Stimulated activated CD4-positive, alpha-beta T cell treated with anti-CD3 and anti-CD28 coated beads, TNF-alpha, amount 100 ng/mL, for 48 hours (primary cell): ENCODE results near the gene CNTNAP2.

ENCODE experiments used
- DNase-seq, 3 donors: peaks; one replicate each; pipeline ENCODE4 v3.0.0-alpha.2; 2020; ENCODE audit warnings: low read depth in 3 of 3

Gene CNTNAP2

DNA sequence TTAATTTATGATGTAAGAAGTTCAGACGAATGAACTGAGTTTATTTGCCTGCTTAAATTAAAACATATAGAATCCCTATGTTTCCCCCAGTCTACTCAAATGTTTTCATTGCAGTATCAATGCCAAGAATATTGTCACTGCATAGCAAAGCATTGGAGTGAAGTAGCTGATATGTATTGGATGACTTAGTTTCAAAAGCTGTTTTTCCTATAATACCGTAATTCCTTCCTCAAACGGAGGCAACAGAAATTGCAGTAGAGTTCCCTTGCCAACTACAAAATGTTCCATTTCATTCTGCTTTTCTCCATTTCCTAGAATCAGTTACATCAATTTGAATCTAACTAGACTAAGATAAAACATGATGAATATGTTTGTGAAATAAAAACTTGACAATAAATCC lies 174.1 kb downstream of the CNTNAP2 start:
- DNase-seq: no peak

DNA sequence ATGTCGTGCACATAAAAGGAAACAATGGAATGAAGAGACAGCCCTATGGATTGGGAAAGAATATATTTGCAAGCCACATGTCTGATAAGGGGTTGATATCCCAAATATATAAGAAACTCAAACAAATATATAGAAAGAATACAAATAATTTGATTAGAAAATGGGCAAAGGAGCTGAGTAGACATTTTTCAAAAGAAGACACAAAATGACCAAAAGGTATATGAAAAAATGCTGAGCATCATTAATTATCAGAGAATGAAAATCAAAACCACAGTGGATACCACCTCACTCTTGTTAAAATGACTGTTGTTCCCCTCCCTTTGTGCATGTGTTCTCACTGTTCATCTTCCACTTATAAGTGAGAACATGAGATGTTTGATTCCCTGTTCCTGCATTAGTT lies 175.3 kb downstream of the CNTNAP2 start:
- DNase-seq: no peak

DNA sequence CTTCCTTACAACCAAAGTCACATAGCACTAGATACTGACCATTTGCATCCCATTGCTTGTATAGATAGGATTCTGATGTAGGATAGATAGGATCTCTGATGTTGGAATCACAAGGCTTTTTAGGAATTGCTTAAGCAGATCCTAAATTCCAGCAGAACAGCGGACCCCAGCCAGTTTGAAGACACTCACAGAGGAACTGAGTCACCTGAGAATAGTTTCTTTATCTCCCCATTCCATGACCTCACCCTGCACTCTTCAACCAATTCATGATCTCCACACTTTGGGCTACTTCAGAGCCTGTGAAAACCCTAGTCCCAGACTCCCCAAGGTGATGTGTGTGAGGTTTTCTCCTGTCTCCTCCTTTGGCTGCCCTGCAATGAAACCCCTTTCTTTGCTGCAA lies 179.4 kb downstream of the CNTNAP2 start:
- no peak for DNase-seq

DNA sequence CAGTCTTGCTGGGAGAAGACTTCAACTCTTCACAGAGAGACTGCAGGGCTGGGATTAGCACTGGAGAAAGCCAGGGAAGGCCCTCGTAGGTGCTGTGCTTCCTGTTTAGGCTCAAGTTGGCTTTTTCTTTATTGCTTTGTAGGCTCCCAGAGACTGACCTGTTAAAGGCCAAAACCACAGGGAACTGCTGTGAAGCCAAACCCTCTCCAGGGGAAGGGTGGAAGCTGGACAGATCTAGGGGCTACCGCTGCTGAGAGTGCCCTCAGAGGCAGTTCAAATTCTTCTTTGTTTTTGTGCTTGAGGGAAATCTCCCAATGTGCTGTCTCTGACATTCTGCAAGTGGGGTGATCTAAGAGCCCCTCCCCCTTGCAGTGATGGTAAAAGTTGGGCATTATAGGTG lies 198.4 kb downstream of the CNTNAP2 start:
- DNase-seq: no peak

DNA sequence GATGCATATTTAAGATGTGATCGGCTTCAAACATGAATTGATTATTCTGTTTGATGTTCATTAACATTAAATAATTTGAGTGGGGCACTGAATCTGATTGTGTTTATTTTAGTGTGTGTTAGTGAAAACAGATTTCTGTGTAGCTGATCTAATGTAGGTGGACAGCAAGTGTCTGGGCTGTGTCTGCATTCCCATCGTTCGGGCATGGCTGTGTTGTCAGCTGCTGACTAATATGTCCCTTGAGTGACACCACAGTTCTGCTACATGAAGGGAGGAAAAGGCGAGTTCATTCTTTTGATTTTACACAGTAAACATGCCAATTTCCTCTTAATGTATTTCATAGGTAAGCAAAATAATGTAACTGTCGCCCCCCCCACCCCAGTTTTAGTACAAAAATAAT lies 203.0 kb downstream of the CNTNAP2 start:
- DNase-seq: no peak

DNA sequence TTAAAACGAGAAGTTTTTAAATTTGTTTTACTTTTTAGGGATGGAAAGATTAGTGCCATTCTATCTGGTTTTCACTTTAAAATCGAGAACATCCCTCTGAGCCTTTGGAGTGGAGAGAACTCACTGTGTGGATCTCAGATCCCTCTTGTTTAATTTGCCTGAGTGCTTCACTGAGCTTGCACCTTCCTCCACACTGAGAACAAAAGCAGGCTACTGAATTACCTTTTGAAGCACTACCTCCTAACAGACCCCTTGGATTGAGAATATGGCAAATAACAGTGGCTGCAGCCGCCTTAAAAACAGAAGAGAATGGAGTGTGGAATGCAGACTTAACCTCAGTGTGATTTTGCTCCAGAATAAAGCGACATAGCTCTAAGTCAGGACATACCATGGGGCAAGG lies 204.7 kb downstream of the CNTNAP2 start:
- DNase-seq: no peak

DNA sequence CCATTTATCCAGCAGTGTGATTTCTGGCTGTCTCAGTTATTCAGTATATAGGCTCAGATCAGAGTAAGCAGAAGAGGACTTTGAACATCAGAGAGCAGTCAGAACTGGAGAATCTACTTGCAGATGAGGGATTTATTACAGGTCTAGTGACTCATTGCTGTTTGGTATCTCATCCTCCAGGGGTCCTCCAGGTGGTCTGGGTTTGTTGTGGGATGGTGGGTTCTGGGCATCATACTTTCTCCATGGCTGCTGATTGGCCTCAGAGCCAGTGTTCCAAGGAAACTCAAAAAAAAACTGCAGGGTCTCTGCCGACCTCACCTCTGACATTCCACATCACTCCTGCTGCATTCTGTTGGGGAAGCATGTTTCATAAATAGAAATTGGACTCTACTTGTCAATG lies 214.8 kb downstream of the CNTNAP2 start:
- no peak for DNase-seq

DNA sequence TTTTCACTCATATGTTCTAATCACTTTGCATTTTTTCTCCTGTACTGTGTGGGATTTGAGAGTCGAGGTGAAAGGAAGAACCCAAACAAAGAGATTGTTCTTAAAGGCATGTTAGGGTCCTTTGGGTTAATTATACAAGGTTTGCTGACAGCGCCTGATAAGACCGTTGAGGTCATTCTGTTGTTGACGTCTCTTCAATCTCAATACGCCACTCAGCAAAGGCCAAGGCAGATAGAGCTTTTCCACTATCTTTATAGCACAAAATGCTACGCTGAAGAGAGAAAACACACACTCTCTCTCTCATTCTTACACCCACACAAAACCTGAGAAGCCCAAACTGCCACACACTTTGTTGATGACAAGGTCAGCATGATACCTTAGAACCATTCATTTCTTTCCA lies 228.7 kb downstream of the CNTNAP2 start:
- no peak for DNase-seq

DNA sequence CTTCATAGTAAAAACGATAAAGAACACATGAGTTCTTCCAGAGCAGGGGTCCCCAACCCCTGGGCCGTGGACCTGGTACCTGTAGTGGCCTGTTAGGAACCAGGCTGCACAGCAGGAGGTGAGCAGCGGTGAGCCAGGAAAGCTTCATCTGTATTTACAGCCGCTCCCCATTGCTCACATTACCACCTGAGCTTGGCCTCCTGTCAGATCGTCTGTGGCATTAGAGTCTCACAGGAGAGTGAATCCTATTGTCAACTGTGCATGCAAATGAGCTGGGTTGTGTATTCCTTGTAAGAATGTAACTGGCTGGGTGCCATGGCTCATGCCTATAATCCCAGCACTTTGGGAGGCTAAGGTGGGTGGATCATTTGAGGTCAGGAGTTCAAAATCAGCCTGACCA lies 229.5 kb downstream of the CNTNAP2 start:
- DNase-seq: no peak

DNA sequence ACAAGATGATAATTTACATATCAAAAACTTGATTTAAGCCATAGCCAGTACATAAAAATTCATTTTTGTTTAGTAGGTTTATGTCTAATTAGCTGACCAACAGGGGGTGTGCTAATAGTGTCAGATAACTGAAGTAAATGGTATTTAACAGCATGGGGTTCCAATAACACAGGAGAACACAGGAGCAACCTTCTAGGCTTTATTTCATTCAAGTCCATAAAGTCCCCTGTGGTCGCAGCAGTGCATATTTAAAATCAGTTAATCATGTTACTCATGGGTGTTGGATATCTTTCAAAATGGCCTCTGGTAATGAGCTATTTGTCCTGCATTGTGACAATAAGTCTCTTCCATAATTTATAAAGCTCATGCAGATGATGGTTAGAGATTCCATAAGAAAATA lies 238.6 kb downstream of the CNTNAP2 start:
- no peak for DNase-seq

DNA sequence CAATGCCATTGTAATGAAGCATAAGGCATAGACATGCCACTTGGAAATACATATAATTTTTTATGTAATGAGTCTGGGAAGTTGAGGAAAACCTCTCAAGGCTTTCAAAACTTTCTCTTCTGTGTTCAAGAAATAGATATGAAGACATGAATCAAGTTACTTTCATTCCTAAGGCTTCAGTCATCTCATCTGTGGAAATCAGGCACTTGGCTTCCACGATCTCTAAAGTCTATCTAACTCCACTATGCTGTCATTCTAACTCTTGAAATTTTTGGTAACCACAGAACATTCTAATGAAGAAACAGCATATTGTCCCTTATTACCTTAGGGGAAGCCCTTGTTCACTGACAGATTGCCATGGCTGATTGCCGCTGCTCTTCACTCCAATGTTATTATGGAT lies 242.6 kb downstream of the CNTNAP2 start:
- no peak for DNase-seq

DNA sequence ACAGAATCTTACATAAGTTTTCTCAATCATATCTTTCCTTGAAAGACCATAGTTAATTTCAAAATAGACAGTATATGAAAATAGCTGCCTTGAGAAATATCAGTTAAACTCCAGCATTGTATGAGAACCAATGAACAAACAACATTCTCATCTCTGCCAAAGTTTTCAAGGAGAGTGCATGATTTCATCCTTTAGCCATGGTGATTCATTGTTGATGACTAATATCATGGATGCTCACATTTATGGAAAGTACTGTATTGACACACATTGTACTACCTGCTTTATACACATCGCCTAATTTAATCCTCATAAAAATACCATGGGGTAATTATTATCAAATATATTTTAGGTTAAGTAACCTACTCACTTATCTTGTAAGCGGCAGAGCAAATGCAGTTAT lies 250.3 kb downstream of the CNTNAP2 start:
- DNase-seq: no peak

DNA sequence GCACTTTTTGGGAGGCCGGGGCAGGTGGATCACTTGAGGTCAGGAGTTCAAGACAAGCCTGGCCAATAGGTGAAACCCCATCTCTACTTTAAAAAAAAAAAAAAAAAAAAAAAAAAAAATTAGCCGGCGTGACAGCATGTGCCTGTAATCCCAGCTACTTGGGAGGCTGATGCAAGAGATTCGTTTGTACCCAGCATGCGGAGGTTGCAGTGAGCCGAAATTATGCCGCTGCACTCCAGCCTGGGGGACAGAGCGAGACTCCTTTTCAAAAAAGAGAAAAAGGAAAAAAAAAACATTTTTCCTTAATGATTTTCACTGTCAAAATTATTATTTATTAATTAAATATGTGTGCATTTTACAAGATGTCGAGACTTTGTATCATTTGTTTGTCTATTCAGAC lies 253.6 kb downstream of the CNTNAP2 start:
- no peak for DNase-seq

DNA sequence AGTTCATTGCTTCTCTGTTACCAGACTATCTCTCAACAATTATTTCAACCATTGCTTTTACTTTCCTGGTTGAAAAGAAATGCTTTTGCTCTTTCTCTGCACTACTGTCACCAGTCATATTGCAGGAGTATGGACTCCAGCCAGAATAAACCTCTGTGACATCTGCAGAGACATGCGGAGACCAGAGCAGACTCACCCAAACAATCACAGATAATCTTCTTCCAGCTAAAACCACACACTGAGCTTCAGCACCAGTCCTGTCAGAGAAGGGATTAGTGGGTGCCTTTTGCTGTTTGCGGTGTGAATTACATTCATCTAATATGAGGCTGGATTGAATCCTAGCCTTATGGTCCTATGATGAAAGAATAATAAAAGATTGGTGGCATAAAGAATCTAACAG lies 258.6 kb downstream of the CNTNAP2 start:
- no peak for DNase-seq

DNA sequence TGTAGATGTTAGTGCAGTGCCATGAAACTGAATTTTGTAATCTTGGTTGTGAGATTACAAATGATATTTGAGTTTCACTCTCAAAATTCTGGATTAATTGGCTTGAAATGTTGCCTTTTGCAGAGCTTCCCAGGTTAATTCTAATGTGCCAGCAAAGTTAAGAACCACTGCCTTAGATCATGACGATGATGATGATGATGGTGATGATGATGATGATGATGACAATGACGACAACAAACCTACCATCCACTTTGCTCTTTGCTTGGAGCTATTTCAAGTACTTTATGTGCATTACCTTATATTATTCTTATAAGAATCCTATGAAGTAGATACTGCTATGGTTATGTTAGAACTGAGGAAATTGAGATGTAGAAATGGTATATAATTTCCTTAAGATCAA lies 261.6 kb downstream of the CNTNAP2 start:
- DNase-seq: no peak

DNA sequence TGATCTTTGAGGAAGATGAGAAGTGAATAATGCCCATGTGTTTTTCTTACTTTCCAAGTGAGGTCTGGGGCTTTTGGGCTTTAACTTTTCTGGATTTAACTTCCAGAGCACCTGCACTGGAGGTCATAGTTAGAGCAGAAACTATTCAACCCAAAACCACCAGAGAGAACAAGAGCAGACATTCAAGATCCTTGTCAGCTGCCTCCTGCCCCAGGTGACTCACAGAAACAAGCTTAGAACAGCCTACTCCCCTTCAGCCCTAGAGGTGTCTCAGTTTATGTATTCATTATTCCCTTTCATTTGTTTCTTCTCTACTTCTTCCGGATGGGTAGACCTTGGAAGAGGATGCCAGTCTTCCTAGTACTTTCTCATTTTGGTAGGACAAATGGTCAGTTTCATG lies 270.5 kb downstream of the CNTNAP2 start:
- DNase-seq: no peak

DNA sequence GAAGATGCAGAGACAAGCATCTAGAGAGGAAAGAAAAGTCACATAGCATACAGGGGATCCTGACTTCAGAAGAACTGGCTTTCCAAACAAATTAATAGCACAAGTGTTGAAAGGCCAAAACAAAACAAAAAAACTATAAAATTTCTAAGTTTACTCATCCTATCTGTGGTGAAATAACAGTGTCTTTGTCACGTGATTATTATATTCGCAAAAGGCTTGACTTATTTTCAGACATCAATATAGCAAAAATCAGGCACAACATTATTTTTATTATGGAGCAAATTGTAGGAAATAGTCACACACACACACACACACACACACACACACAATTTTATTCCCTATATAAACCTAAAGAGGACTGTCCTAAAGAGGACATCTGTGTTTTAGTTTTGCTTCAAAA lies 272.3 kb downstream of the CNTNAP2 start:
- DNase-seq: no peak

DNA sequence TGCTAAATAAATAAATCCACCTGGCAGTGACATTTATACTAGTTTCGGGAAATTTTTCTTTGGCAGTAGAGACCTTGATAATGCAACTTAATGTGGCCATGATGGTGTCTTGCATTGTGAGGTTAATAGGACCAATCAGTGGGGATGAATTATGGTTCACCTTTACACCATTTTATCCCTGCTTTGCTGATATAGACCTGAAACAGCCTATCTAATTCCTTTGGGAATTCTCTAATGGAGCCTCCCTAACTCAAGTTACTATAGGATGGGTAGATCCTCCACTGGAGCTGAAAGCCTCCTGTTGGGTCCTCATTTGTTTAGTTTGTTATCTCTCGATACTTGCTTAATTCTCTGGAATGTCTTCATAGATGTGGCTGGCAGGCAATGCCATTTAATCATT lies 276.7 kb downstream of the CNTNAP2 start:
- DNase-seq: no peak

DNA sequence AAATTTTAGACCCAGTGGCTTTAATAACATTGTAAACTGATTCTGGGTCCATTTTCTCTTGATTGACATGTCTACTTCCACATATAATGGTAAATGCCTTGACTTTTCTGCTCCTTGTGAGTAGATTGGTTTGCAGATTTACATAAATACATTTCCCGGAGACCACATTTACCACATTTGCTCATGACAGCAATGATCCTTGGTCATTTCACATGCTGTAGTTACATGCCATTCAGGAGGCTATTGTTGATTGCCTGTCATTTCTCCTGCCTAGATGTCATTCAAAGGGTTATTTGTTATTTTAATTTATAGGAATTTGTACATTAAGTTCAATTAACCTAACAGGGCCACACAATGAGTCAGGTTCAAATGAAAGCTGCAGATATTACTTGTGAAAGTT lies 280.5 kb downstream of the CNTNAP2 start:
- DNase-seq: no peak

DNA sequence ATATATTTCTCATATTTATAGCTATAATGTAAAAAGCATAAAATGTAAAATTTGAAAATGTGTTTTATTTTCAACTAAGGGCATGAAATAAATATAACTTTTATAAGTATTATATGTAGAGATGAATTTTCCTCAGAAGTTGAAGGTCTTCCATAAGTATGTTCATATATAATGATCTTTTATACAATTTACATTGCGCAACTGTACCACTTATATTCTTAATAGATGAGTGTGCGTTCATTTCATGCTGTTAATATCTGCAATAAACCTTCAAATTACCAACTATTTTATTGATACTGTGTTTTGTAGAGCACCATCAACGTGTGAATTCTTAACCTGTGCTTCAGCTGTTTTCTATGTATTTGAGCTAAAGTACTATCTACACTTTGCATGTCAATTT lies 285.3 kb downstream of the CNTNAP2 start:
- DNase-seq: no peak

DNA sequence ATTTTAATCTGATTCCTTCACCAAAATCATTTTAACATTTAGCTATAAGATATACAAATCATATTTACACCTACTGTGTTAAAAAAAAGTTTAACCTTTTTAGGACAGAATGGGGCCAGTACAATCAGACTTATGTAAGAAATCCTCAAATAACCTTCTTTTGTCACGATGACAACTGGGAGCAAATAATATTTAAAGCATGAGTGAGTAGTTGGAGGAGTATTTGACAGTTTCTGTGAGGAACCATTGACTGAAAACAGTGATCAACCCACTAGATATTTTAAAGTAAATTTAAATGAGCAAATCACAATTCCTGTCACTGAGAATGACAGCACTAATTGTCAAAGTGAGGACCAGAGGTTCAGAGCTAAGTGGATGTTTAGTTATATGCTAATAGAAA lies 289.1 kb downstream of the CNTNAP2 start:
- DNase-seq: no peak

DNA sequence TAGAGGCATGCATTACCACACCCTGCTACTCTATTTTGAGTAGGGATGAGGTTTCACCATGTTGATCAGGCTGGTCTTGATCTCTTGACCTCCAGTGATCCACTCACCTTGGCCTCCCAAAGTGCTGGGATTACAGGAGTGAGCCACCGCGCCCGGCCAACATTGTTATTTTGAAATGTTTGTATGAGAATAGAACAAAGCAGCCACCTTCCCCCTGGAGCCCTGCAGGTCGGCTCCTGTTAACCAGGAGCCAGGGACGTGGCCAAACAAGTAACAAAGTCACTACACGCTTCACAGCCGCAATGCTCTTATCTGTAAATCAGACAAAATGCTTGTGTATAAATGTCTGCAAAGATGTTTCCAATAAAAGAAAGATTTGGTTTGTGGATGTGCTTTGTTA lies 295.4 kb downstream of the CNTNAP2 start:
- DNase-seq: no peak

DNA sequence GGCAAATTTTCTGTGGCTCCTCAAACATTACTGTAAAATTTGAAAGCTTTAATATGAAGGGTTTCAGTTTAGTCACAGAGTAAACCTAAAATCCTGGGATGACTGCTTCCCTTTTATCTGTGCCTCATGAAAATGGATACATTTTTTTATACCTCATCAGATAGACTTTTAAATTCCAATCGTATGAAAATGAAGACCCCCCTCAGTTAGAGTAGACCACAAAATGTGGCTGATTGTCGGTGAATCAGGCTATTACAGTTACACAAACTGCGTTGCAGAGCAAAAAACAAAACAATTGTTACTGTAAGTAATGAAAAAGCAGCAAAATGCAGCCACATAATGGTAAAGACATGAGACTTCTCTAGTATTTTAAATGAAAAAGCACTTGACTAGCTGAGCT lies 296.2 kb downstream of the CNTNAP2 start:
- no peak for DNase-seq

DNA sequence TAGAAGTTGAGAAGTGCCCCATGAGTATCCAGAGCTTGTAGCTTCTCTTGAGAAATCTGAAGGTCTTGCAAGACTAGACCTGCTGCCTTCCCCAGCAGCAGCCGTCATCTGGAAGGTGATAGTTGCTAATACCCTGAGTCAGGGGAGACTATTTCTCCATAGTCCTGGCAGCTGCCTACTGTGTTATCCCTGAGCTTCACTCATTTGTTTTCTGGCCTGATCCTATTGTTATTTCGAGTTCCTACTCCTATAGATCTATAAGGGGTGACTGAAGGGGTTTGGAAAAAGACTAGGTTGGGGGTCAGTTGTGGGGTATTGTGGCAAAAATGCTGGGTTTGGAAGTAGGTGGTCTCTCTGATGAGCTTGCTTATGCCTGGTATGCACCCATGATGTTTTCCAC lies 297.8 kb downstream of the CNTNAP2 start:
- DNase-seq: no peak

DNA sequence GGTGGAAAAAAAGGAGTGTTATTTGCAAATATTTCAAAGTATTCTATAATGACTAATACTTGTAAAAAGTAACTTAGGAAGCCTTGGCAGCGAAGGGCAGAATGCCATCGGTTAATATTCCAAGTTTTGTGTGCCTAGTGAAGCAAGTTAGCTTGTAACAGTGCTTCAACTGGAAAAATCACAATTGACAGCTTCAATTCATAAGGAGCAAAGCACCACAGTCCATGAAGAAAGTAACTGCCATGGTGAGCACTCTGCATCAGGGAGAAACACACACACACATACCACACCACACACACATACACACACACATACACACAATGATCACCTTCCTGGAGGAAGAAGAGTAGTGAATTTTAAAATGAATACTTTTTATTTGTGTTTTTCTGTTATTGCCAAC lies 298.3 kb downstream of the CNTNAP2 start:
- DNase-seq: no peak
